Nephron progenitor cell (in vitro differentiated cells): ENCODE results near the gene SBNO2.

ENCODE experiments used
- DNase-seq: peaks from one replicate; pipeline ENCODE4 v3.0.0; 2021
- H3K27ac Mint-ChIP-seq: 2 replicates; pipeline ENCODE4 v1.8.0; 2021; ENCODE audit warnings: mild to moderate bottlenecking, moderate library complexity, mixed read lengths
- H3K27me3 Mint-ChIP-seq: 2 replicates; pipeline ENCODE4 v1.8.0; 2021; ENCODE audit warnings: mild to moderate bottlenecking, low read depth, mixed read lengths; ENCODE audit not compliant: poor library complexity
- H3K36me3 Mint-ChIP-seq: 2 replicates; pipeline ENCODE4 v1.8.0; 2021; ENCODE audit warnings: low read depth, mixed read lengths
- H3K4me1 Mint-ChIP-seq: 2 replicates; pipeline ENCODE4 v1.8.0; 2021; ENCODE audit warnings: mixed read lengths
- H3K4me3 Mint-ChIP-seq: 2 replicates; pipeline ENCODE4 v1.8.0; 2021; ENCODE audit warnings: mild to moderate bottlenecking, moderate library complexity, mixed read lengths
- H3K9me3 Mint-ChIP-seq: 2 replicates; pipeline ENCODE4 v1.8.0; 2021; ENCODE audit warnings: mild to moderate bottlenecking, moderate library complexity, mixed read lengths
- TF ChIP-seq, protein P1 (sequence below): fragments of 200-600 bp; sonication (generic); IDR thresholded peaks from 2 replicates; pipeline ENCODE4 v1.5.0; 2021; ENCODE audit warnings: antibody characterized with exemption

Gene SBNO2

DNA sequence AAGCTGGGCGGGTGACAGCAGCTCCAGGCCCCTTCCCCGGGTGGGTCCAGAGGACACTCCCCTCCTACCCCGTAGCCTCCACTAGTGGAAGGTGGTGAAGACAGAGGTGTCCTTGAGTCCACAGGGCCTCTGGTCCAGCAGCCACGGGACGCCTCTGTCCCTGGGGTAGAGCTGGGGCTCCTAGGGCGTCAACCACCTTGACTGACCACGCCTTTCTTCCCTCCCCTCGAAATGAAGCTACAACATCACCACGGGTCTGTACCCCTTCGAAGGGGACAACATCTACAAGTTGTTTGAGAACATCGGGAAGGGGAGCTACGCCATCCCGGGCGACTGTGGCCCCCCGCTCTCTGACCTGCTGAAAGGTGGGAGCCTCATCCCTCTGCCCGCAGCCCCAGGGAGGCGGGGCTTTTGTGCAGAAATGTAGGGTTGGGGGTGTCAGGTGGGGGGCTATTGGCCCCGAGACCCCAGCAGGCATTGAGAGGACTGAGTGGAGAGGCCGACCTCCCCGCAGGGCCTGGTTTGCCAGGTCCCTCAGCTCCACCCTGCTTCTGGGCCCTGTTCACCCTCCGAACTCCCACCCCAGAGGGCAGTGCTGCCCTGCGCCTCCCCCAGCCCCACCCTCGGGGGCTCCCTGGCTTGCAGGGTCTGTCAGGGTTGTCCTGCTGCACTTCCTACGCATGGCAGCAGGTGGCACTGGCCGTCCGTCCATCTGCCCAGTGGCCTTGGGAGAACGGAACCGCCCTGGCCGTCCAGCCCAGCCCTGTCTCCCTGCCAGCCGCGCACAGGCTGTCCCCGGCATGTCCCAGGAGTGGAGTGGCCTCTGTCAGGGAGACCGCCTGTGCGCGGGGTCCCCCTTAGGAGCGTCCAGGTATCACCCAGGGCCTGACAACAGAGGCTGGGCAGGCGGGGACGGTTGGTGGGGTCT is 47.2 kb upstream of the SBNO2 start:
- Mint-ChIP-seq H3K4me3 (no peak overlapping the region), H3K27ac (no peak overlapping the region), H3K9me3 (no peaks in the 10 kb centered on the region), H3K27me3 (no peaks in the 10 kb centered on the region), H3K36me3 (no peaks in the 10 kb centered on the region), H3K4me1 (peaks cover 20% of the 10 kb centered on the region)
- DNase-seq = peak; percentile 67
- TF ChIP-seq, protein P1, sequence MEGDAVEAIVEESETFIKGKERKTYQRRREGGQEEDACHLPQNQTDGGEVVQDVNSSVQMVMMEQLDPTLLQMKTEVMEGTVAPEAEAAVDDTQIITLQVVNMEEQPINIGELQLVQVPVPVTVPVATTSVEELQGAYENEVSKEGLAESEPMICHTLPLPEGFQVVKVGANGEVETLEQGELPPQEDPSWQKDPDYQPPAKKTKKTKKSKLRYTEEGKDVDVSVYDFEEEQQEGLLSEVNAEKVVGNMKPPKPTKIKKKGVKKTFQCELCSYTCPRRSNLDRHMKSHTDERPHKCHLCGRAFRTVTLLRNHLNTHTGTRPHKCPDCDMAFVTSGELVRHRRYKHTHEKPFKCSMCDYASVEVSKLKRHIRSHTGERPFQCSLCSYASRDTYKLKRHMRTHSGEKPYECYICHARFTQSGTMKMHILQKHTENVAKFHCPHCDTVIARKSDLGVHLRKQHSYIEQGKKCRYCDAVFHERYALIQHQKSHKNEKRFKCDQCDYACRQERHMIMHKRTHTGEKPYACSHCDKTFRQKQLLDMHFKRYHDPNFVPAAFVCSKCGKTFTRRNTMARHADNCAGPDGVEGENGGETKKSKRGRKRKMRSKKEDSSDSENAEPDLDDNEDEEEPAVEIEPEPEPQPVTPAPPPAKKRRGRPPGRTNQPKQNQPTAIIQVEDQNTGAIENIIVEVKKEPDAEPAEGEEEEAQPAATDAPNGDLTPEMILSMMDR = peak; percentile 67

DNA sequence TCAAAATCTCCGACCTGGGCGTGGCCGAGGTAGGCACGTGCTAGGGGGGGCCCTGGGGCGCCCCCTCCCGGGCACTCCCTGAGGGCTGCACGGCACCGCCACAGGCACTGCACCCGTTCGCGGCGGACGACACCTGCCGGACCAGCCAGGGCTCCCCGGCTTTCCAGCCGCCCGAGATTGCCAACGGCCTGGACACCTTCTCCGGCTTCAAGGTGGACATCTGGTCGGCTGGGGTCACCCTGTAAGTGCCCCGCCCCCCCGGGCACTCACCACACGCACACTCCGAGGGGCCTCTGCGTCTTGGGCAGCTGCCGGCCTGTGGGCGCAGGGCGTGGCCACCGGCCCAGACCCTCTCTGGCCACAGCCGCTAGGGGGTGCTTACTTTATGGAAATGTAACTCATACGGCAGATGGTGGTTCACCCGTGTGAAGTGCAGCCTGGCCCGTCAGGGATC is 46.4 kb upstream of the SBNO2 start:
- Mint-ChIP-seq H3K27ac (no peak overlapping the region), H3K4me3 (no peak overlapping the region), H3K36me3 (no peaks in the 10 kb centered on the region), H3K4me1 (peaks cover 26% of the 10 kb centered on the region), H3K9me3 (no peaks in the 10 kb centered on the region), H3K27me3 (no peaks in the 10 kb centered on the region)
- DNase-seq = no peak
- TF ChIP-seq, protein P1 = no peak

DNA sequence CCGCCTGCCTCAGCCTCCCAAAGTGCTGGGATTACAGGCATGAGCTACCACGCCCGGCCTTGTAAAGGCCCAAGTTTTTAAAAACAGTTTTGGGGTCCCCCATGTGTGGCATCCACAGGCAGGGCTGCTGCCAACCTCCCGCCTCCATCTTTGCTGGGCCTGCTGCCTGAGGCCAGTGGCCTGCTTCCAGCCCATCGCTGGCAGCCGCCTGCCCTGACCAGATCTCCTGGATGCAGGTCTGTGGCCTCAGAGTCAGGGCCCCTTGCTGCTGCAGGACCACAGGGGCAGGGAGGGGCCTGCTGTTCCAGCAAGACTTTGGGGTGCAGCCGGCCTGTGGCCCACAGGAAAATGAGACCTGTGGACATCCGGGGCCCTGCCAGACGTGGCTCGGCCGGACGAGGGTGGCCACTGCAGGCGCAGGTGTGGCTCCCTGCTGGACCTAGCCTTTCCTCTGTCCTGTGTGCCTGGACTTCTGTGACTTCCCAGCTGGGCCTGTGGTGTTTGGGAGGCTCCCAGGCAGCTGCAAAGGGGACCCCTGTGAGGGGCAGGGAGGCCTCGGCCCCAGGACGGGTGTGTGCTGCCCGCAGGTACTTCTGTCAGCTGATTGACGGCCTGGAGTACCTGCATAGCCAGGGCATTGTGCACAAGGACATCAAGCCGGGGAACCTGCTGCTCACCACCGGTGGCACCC is 45.9 kb upstream of the SBNO2 start:
- H3K27me3 Mint-ChIP-seq = no peaks in the 10 kb centered on the region
- TF ChIP-seq, protein P1 = no peak
- no peak for DNase-seq
- H3K4me1 Mint-ChIP-seq = peaks cover 29% of the 10 kb centered on the region
- H3K36me3 Mint-ChIP-seq = no peaks in the 10 kb centered on the region
- no peak overlapping the region for H3K4me3 Mint-ChIP-seq
- no peaks in the 10 kb centered on the region for H3K9me3 Mint-ChIP-seq
- H3K27ac Mint-ChIP-seq = no peak overlapping the region

DNA sequence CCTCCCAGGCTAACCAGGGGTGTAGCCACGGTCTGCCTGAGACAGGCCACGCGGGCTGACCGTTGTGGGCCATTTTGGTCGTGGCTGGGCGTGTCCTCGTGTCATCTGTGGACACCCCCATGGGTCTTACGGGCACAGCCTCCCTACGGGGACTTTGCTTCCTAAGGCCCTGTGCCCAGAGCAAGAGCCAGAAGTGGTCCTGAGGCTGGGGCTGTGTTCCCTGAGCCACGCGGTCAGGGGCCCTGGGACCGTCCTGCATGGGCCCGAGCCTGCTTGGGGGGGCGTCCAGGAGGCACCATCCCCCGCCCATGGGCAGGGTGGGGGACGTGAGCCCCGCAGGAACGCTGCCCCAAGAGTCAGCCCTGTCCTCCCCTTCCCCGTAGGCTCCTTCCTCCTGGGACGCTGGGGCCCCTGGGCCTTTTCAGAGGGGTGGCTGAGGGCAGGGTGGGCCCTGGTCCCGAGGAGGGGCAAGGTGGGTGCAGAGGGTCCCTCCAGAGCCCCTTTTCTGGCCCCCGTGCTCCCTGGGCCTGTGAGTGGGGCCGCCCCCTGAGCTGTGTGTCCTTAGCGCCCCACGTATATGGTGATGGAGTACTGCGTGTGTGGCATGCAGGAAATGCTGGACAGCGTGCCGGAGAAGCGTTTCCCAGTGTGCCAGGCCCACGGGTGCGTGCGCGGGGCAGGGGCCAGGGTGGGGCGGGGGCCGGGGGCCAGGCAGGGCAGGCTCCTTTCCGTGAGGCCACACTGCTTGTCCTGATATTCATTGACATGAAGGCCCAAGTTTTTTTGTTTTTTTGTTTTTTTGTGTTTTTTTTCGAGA is 44.9 kb upstream of the SBNO2 start:
- Mint-ChIP-seq H3K4me3 (no peak overlapping the region), H3K4me1 (peaks cover 35% of the 10 kb centered on the region), H3K9me3 (no peaks in the 10 kb centered on the region), H3K36me3 (no peaks in the 10 kb centered on the region), H3K27ac (no peak overlapping the region), H3K27me3 (no peaks in the 10 kb centered on the region)
- DNase-seq = no peak
- TF ChIP-seq, protein P1 = no peak

DNA sequence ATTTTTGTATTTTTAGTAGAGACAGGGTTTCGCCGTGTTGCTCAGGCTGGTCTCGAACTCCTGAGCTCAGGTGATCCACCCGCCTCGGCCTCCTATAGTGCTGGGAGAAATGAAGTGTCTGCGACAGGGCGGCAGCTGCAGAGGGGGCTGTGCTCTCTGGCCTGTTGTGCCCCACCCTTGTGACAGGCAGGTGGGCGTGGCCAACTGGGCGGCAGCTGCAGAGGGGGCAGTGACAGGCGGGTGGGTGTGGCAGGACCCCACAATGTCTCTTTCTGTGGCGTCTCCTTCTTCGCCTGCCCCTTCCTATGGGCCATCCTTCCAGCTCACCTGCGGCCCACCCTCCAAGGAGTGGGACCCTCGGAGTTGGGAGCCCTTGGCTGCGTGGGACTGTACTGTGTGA is 43.3 kb upstream of the SBNO2 start:
- no peak for DNase-seq
- no peaks in the 10 kb centered on the region for H3K27me3 Mint-ChIP-seq
- H3K4me1 Mint-ChIP-seq = peaks cover 45% of the 10 kb centered on the region
- H3K27ac Mint-ChIP-seq = peak overlapping the region; percentile 66
- no peaks in the 10 kb centered on the region for H3K9me3 Mint-ChIP-seq
- TF ChIP-seq, protein P1 = no peak
- peaks cover 7% of the 10 kb centered on the region for H3K36me3 Mint-ChIP-seq
- H3K4me3 Mint-ChIP-seq = no peak overlapping the region
